GM18517 (cell line): ENCODE results near the gene GAN.

ENCODE experiments used
- ATAC-seq: cut with Tn5 transposase; IDR thresholded peaks from one replicate; pipeline ENCODE4 v1.9.1; 2021; ENCODE audit warnings: mild to moderate bottlenecking, moderate library complexity; ENCODE audit not compliant: unreplicated experiment

GAN gene

DNA sequence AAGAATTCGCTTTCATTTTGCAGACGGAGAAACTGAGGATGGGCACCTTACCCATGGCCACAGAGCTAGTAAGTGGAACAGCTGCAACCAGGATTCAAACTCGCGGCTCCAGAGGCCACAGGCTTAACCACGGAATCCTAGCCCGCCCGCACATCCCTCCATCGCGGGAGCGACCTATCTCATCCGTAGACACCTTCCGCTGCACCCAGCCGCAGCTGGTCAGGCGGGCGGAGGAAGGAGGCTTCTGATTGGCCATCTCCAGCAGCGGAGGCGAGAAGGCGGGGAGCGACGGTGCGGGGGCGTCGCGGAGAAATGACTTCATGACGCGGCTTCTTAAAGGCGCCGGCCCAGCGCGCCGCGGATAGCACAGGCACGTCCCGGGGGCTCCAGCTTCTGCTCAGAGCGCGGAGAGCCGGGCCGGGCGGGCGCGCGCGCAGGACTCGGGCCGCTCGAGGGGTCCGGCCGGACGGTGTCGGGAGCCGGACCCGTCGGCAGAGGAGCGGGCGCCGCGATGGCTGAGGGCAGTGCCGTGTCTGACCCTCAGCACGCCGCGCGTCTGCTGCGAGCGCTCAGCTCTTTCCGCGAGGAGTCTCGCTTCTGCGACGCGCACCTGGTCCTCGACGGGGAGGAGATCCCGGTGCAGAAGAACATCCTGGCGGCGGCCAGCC lies at the start of gene GAN:
GAN (plus strand) TSS at position 360 of the 668 bp plus-strand sequence; CDS start at position 512, 152 bp downstream.
- ATAC-seq: peak; percentile 95

- no peak for ATAC-seq
Observed at GRCh38 chr16:81265052-81265451, 49.7 kb upstream of the GAN start.

DNA sequence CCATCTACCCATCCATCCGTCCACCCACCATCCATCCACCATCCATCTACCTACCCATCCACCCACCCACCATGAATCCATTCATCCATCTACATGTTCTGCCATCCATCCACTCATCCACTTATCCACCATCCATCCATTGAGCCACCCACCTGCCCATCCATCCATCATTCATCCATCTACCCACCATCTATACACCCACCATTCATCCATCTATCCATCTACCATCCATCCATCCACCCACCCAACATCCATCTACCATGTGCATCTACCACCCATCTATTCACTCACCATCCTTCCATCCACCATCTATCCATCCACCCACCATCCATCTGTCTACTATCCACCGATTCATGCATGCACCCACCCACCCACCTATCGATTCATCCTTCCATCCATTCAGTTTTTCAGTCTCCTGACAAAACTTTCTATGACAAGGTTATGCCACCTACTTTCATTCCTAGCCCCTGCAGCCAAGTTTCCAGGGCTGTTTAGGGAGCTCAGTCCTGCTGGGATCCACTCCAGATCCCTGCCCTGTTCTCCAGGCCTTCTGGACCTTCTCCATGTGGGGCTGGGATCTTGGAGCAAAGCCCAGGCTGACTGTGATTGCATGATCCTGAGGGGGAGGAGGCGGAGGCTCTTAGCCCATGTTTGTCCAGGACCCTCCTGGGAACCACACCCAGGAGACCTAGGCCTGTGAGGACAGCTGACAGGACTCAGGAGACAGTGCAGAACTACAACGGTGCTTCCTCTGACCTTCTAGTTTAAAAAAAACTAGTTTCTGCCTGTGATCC lies 48.9 kb upstream of the GAN start:
- ATAC-seq: no peak

- no peak for ATAC-seq
Observed at GRCh38 chr16:81266680-81267095, 48.1 kb upstream of the GAN start.

GRCh38 chr16:81268509-81268908 lies 46.3 kb upstream of the GAN start:
- ATAC-seq: no peak

DNA sequence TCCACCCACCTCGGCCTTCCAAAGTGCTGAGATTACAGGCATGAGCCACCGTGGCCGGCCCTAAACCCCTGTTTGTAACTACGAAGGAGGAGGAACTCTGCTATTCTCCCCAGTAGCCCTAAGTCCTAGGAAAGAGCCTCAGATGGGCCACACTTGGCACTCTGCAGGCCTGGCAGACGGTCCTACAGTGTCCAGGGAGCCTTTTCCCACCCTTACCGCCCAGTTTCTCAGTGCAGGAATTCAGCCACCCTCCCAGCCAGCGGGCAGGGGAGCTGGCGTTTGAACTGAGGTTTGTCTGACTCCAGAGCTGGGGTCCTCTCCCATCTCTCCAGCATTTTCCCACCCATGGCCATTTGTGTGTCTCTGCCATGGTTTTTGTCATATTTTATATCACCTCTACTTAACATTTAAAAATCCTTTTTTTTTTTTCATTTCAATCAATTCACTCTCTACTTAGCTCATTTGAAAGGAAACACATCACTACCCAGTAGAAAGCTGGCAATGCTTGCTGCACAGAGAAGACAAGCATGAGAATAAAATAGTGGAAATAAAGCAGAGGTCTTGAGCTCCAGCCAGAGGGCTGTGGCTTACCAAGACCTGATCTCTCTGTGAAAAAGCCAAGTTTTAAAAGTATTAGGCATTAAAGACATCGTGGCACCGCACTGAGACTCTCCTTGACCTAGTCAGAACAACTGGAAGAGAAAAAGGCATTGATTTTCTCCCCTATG lies 41.4 kb upstream of the GAN start:
- ATAC-seq: no peak

DNA sequence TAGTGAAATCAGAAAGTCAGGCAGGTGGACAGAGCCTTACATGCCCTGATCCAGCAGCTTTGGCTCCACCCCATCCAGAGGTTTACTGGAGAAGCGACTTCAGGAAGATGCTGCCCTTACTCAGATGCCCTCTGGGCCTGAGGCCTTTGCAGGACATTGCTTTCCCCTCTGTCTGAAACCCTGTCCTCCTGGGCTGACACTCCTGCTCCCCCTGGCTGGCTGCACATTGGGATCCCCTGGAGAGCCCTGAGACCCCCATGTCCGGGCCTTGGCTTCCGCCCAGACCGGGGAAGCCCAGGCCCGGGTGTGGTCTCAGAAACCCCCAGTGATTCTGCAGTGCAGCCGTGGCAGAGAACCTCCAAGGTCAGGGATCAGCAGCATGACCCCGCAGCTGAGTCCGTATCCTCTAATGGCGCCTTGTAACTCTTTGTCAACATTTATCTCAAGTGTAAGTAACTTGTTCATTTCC lies 39.7 kb upstream of the GAN start:
- ATAC-seq: no peak

GRCh38 chr16:81275795-81276194 lies 39.0 kb upstream of the GAN start:
- no peak for ATAC-seq

DNA sequence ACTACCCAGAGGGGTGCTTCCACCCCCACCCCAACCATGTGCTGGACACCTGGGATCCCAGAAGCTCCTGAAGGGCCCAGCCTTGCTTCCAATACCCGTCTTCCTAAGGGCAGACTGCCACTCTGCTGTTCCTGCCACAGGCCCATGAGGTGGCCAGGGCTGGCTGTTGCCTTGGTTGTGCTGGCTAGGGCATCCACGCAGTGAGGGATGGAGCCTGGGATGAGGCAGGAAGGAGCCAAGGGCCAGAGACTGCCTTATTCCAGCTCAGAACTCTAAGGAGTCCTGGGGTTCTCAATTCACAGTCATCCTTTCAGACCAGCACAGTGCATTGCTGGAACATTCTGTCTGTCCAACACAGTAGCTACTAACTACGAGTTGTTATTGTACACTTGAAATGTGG lies 38.4 kb upstream of the GAN start:
- no peak for ATAC-seq

DNA sequence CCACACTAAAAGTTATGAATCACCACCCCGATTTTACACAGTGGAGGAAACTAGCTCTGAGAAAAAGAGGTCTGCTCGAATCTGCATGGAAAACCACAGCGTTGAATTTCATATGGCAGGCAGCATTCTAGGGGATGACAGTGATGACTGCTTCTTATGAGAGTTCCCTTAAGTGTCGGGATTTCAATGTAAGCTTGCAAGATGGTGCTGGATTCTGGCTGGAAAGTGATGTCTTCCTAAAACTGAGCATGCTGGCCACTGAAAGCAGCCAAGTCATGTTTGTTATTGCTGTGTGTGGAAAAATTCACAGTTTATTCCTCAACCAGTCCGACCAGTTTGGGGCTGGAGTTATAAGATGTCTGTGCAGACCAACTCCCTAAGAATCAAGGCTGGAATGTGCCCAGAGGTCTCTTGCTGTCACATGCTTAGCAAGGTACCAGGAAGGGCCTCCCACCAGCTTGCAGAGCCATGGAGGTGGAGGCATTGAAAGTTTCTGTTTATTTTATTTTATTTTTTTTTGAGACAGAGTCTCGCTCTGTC lies 37.2 kb upstream of the GAN start:
- ATAC-seq: no peak

DNA sequence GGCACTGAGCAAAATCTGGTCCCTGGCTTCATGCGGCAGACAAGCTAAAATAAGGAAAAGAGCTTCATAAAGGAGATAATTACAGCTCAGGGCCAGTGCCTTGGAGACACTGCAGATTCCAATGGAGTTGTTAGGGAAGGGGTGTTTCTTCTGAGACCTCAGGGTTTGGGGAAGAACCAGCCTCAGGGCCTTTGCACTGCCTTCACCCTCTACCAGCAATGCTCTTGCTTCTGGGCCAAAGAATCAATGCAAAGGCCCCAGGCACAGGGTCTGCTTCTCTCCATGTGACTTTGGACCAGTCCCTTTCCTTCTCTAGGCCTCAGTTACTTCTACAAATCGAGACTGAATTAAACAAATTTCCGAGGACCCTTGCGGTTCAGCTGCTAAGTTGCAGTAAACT lies 36.2 kb upstream of the GAN start:
- ATAC-seq: no peak

DNA sequence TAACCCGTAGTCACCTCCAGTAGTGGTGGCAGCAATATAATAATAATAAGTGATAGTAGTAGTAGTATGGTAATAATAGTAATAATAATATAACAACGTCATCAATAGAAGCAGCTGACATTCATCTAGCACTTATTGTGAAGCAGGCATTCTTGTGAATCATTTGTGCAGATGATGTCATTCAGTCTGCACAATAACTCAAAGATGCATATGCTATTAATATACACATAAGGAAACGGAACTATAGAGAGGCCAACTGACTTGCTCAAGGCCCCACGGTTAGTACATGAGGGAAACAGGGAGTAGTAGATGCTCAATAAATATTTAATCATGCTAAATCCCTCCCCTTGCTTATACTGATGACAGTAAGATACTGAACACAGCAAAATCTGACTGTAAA lies 35.4 kb upstream of the GAN start:
- no peak for ATAC-seq

DNA sequence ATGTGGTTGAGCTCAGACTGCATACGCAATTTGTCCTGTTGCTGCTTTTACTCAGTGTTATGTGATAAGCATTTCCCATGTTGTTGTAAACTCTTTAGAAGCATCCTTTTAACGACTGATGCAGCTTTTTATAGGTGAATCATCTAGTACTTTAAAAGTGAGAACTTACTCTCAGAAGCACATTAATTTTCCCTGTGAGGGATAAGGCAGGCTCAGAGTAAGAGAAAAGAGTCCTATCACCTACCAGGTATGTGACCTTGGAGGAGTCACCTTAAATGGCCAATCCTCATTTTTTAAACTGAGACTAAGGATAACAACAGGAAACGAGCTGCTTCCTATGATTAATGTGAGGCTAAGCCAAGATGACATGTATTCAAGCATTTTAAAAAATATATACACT lies 34.4 kb upstream of the GAN start:
- no peak for ATAC-seq

GRCh38 chr16:81283044-81283443 lies 31.7 kb upstream of the GAN start:
- no peak for ATAC-seq

- no peak for ATAC-seq
Observed at GRCh38 chr16:81284995-81285600, 29.7 kb upstream of the GAN start.

DNA sequence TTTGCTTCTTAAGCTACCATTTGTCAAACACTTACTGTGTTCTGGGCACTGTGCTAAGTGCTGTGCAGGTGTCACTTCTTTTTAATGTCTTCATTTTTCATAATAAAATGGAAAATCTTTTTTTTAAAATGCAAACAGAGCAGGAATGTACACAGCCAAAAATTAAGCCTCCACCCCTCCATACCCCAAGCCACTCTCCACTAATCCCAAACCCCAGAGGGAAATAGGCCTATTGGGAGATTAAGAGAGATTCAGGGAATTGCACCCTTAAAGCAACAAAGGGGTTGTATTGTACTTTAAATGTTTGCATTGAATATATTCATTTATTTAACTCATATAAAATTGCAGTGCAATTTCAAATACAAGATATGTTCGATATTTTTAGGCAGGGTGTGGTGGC lies 28.6 kb upstream of the GAN start:
- no peak for ATAC-seq

GRCh38 chr16:81291117-81291516 lies 23.6 kb upstream of the GAN start:
- no peak for ATAC-seq

DNA sequence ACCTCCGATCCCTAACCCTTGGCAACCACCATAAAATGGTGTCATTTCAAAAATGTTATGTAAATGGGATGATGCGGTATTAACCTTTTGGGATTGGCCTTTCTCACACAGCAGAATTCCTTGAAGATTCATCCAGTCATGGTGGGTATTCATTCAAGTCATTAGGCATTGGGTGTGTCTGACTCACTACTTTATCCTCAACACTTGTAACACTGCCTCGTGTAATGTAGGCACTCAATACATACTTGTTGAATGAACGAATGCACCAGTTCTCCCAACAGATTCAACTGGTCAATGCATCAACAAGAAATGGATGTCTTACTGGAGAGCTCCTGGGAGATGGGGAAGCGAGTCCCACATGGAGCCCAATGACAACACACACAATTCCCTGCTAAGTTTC lies 21.8 kb upstream of the GAN start:
- ATAC-seq: no peak

- ATAC-seq: no peak
Observed at GRCh38 chr16:81293909-81294802, 20.6 kb upstream of the GAN start.

- no peak for ATAC-seq
Observed at GRCh38 chr16:81296631-81297030, 18.1 kb upstream of the GAN start.
